ENCODE measurements around the gene APBA1.

DNA sequence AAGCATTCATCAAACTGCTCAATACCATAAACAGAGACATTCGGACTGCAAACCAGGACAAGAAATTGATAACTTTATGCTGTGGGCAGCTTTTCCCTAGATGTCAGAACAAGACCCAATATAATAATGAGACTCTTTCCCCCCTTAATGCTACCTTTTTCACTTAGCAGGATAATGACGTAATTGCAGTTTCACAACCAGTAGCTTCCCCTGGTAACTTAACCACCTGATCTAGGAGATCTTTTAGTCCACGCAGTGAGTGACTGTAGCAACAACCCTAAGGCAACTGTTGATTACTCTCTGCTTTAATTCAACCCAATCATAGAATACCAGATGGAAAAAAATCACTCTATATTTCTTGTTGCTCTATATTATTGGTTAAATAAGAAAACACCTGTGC, 56.3 kb downstream of the APBA1 start:
- TF ChIP-seq CTCF (IDR thresholded peaks at IDR 0.05) (no peak), POLR2AphosphoS5 (IDR thresholded peaks at IDR 0.05) (no peak), EP300 (IDR thresholded peaks at IDR 0.05) (no peak)

Data from esophagus muscularis mucosa (tissue), 4 donors.